Epidermal melanocyte (primary cell): ENCODE measurements around the gene ISG20.

ENCODE experiments used
- DNase-seq: peaks from one replicate; pipeline ENCODE4 v3.0.0; 2011; ENCODE audit warnings: low spot score; ENCODE audit not compliant: insufficient read length

The ISG20 gene

GRCh38 chr15:88684345-88684744, 45.5 kb downstream of the ISG20 start:
- no peak for DNase-seq

- DNase-seq, result no peak
These were observed 47.4 kb downstream of the ISG20 start for GRCh38 chr15:88686166-88686565.

GRCh38 chr15:88688394-88688933, 49.6 kb downstream of the ISG20 start:
- DNase-seq, result no peak

GRCh38 chr15:88690331-88690730, 51.5 kb downstream of the ISG20 start:
- peak; percentile 81 for DNase-seq

- no peak for DNase-seq
These were observed 54.4 kb downstream of the ISG20 start for GRCh38 chr15:88693191-88693590.

GRCh38 chr15:88695101-88695500, 56.3 kb downstream of the ISG20 start:
- no peak for DNase-seq

GRCh38 chr15:88695691-88696251, 57.0 kb downstream of the ISG20 start:
- no peak for DNase-seq

- no peak for DNase-seq
These were observed 57.4 kb downstream of the ISG20 start for GRCh38 chr15:88696254-88696653.

GRCh38 chr15:88697276-88697675, 58.5 kb downstream of the ISG20 start:
- DNase-seq, result no peak

- no peak for DNase-seq
These were observed 61.0 kb downstream of the ISG20 start for GRCh38 chr15:88699861-88700260.

- DNase-seq, result no peak
These were observed 61.9 kb downstream of the ISG20 start for GRCh38 chr15:88700716-88701115.

- no peak for DNase-seq
These were observed 62.8 kb downstream of the ISG20 start for GRCh38 chr15:88701561-88702095.

GRCh38 chr15:88702983-88703382, 64.2 kb downstream of the ISG20 start:
- no peak for DNase-seq

GRCh38 chr15:88703533-88703932, 64.7 kb downstream of the ISG20 start:
- no peak for DNase-seq

GRCh38 chr15:88704791-88705768, 66.3 kb downstream of the ISG20 start:
- no peak for DNase-seq

GRCh38 chr15:88705769-88706165, 67.0 kb downstream of the ISG20 start:
- DNase-seq, result no peak
